Measurements from ENCODE around the gene CKAP2. TPM values are rescaled to one million over a fixed set of nuclear protein-coding genes. Genes with fewer than 3 reads are reported as not detected.

The CKAP2 gene
- total RNA-seq, 1 experiment from 2014 or later: 56.0 TPM

- Mint-ChIP-seq H3K27ac (no peak overlapping the region; the same call in 1 of the 2 replicates), H3K9me3 (no peaks in the 10 kb centered on the region), H3K4me3 (peak overlapping the region; percentile 92), H3K4me1 (peaks cover 20% of the 10 kb centered on the region), H3K36me3 (peaks cover 30% of the 10 kb centered on the region), H3K27me3 (ENCODE audit: low read depth) (no peaks in the 10 kb centered on the region)
- CTCF ChIA-PET: no interaction called here
- TF ChIP-seq, protein P1, sequence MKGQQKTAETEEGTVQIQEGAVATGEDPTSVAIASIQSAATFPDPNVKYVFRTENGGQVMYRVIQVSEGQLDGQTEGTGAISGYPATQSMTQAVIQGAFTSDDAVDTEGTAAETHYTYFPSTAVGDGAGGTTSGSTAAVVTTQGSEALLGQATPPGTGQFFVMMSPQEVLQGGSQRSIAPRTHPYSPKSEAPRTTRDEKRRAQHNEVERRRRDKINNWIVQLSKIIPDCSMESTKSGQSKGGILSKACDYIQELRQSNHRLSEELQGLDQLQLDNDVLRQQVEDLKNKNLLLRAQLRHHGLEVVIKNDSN (CRISPR knock-in tag; IDR thresholded peaks at IDR 0.05): 0 out of 2 replicates have a peak, but pooled peaks have one; percentile 0
- TF ChIP-seq ZNF121 (CRISPR knock-in tag; IDR thresholded peaks at IDR 0.05): peak; percentile 50; the same call in 1 of the 2 replicates
- no peak for TF ChIP-seq ZBTB21 (CRISPR knock-in tag; IDR thresholded peaks at IDR 0.05; ENCODE audit: borderline replicate concordance)
- TF ChIP-seq NFE2L1 (CRISPR knock-in tag; IDR thresholded peaks at IDR 0.05): 0 out of 2 replicates have a peak, but pooled peaks have one; percentile 53
- TF ChIP-seq MAX (CRISPR knock-in tag; IDR thresholded peaks at IDR 0.05): peak; percentile 22
- 0 out of 2 replicates have a peak, but pooled peaks have one; percentile 24 for TF ChIP-seq TEAD1 (CRISPR knock-in tag; IDR thresholded peaks at IDR 0.05)
- TF ChIP-seq, protein P2, sequence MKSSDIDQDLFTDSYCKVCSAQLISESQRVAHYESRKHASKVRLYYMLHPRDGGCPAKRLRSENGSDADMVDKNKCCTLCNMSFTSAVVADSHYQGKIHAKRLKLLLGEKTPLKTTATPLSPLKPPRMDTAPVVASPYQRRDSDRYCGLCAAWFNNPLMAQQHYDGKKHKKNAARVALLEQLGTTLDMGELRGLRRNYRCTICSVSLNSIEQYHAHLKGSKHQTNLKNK (CRISPR knock-in tag; IDR thresholded peaks at IDR 0.05): no peak
- TF ChIP-seq ZNF138 (CRISPR knock-in tag; conservative IDR thresholded peaks at IDR 0.05): no peak
- TF ChIP-seq KAT7 (CRISPR knock-in tag; IDR thresholded peaks at IDR 0.05; ENCODE audit: borderline replicate concordance): no peak
- TF ChIP-seq ETV6 (CRISPR knock-in tag; IDR thresholded peaks at IDR 0.05): no peak
- TF ChIP-seq, protein P3, sequence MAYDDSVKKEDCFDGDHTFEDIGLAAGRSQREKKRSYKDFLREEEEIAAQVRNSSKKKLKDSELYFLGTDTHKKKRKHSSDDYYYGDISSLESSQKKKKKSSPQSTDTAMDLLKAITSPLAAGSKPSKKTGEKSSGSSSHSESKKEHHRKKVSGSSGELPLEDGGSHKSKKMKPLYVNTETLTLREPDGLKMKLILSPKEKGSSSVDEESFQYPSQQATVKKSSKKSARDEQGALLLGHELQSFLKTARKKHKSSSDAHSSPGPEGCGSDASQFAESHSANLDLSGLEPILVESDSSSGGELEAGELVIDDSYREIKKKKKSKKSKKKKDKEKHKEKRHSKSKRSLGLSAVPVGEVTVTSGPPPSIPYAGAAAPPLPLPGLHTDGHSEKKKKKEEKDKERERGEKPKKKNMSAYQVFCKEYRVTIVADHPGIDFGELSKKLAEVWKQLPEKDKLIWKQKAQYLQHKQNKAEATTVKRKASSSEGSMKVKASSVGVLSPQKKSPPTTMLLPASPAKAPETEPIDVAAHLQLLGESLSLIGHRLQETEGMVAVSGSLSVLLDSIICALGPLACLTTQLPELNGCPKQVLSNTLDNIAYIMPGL (CRISPR knock-in tag; IDR thresholded peaks at IDR 0.05): peak; percentile 68; the same call in 1 of the 2 replicates
- TF ChIP-seq CREM (CRISPR knock-in tag; IDR thresholded peaks at IDR 0.05): 0 out of 2 replicates have a peak, but pooled peaks have one; percentile 32
- POLR2A ChIA-PET: no interaction called here
- ATAC-seq (peak; percentile 79), DNase-seq (ENCODE audit: low spot score) (peak; percentile 91)
Observed at GRCh38 chr13:52455677-52456041, 381 bp downstream of the CKAP2 start.

GRCh38 chr13:52459668-52460067 is 4.4 kb downstream of the CKAP2 start:
- ChIA-PET POLR2A (no interaction called here), CTCF (no interaction called here)
- Mint-ChIP-seq H3K36me3 (peaks cover 64% of the 10 kb centered on the region), H3K27ac (no peak overlapping the region), H3K27me3 (ENCODE audit: low read depth) (no peaks in the 10 kb centered on the region), H3K9me3 (no peaks in the 10 kb centered on the region), H3K4me1 (peaks cover 9% of the 10 kb centered on the region), H3K4me3 (no peak overlapping the region)
- ATAC-seq (no peak), DNase-seq (ENCODE audit: low spot score) (no peak)
- TF ChIP-seq NR3C1 (CRISPR knock-in tag; conservative IDR thresholded peaks at IDR 0.05; ENCODE audit: low read depth) (no peak), HMGA2 (CRISPR knock-in tag; IDR thresholded peaks at IDR 0.05) (no peak), RORB (CRISPR knock-in tag; IDR thresholded peaks at IDR 0.05) (no peak), SMAD3 (CRISPR knock-in tag; IDR thresholded peaks at IDR 0.05; ENCODE audit: borderline replicate concordance) (no peak), ATF1 (CRISPR knock-in tag; IDR thresholded peaks at IDR 0.05) (no peak), SP1 (CRISPR knock-in tag; conservative IDR thresholded peaks at IDR 0.05) (no peak), FOXK1 (CRISPR knock-in tag; IDR thresholded peaks at IDR 0.05) (no peak), IRF1 (CRISPR knock-in tag; IDR thresholded peaks at IDR 0.05) (no peak), E2F1 (CRISPR knock-in tag; IDR thresholded peaks at IDR 0.05) (no peak)
- TF ChIP-seq, protein P4, sequence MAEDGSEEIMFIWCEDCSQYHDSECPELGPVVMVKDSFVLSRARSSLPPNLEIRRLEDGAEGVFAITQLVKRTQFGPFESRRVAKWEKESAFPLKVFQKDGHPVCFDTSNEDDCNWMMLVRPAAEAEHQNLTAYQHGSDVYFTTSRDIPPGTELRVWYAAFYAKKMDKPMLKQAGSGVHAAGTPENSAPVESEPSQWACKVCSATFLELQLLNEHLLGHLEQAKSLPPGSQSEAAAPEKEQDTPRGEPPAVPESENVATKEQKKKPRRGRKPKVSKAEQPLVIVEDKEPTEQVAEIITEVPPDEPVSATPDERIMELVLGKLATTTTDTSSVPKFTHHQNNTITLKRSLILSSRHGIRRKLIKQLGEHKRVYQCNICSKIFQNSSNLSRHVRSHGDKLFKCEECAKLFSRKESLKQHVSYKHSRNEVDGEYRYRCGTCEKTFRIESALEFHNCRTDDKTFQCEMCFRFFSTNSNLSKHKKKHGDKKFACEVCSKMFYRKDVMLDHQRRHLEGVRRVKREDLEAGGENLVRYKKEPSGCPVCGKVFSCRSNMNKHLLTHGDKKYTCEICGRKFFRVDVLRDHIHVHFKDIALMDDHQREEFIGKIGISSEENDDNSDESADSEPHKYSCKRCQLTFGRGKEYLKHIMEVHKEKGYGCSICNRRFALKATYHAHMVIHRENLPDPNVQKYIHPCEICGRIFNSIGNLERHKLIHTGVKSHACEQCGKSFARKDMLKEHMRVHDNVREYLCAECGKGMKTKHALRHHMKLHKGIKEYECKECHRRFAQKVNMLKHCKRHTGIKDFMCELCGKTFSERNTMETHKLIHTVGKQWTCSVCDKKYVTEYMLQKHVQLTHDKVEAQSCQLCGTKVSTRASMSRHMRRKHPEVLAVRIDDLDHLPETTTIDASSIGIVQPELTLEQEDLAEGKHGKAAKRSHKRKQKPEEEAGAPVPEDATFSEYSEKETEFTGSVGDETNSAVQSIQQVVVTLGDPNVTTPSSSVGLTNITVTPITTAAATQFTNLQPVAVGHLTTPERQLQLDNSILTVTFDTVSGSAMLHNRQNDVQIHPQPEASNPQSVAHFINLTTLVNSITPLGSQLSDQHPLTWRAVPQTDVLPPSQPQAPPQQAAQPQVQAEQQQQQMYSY (CRISPR knock-in tag; IDR thresholded peaks at IDR 0.05): no peak
- TF ChIP-seq, protein P5, sequence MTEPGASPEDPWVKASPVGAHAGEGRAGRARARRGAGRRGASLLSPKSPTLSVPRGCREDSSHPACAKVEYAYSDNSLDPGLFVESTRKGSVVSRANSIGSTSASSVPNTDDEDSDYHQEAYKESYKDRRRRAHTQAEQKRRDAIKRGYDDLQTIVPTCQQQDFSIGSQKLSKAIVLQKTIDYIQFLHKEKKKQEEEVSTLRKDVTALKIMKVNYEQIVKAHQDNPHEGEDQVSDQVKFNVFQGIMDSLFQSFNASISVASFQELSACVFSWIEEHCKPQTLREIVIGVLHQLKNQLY (CRISPR knock-in tag; IDR thresholded peaks at IDR 0.05): no peak
- TF ChIP-seq, protein P6, sequence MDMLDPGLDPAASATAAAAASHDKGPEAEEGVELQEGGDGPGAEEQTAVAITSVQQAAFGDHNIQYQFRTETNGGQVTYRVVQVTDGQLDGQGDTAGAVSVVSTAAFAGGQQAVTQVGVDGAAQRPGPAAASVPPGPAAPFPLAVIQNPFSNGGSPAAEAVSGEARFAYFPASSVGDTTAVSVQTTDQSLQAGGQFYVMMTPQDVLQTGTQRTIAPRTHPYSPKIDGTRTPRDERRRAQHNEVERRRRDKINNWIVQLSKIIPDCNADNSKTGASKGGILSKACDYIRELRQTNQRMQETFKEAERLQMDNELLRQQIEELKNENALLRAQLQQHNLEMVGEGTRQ (CRISPR knock-in tag; IDR thresholded peaks at IDR 0.05): no peak
- TF ChIP-seq, protein P7, sequence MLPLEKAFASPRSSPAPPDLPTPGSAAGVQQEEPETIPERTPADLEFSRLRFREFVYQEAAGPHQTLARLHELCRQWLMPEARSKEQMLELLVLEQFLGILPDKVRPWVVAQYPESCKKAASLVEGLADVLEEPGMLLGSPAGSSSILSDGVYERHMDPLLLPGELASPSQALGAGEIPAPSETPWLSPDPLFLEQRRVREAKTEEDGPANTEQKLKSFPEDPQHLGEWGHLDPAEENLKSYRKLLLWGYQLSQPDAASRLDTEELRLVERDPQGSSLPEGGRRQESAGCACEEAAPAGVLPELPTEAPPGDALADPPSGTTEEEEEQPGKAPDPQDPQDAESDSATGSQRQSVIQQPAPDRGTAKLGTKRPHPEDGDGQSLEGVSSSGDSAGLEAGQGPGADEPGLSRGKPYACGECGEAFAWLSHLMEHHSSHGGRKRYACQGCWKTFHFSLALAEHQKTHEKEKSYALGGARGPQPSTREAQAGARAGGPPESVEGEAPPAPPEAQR (CRISPR knock-in tag; IDR thresholded peaks at IDR 0.05): no peak
